Measurements from ENCODE around the gene PHF10.

DNA sequence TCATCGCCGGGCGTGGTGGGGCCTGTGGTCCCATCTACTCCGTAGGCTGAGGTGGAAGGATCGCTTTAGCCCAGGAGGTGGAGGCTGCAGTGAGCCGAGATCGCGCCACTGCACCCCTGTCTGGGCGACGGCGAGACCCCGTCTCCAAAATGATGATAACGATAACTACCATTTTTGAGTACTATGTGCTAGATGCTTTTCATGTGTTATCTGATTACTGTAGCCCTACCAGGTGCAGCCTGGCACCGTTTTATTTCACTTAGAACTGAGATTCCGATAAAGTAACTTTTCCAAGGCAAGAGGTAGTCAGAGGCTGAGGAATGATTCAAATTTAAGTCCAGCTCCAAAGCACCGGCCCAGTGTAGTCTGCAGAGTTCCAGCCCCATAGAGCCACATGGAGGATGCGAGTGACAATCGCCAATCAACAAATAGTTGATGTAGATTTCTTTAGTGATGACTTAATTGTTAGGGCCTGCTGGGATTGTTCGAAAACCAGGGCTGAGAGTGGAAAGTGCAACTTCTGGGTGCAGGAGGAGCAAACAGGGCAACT lies 27.8 kb upstream of the PHF10 start:
- TF ChIP-seq, protein P1, sequence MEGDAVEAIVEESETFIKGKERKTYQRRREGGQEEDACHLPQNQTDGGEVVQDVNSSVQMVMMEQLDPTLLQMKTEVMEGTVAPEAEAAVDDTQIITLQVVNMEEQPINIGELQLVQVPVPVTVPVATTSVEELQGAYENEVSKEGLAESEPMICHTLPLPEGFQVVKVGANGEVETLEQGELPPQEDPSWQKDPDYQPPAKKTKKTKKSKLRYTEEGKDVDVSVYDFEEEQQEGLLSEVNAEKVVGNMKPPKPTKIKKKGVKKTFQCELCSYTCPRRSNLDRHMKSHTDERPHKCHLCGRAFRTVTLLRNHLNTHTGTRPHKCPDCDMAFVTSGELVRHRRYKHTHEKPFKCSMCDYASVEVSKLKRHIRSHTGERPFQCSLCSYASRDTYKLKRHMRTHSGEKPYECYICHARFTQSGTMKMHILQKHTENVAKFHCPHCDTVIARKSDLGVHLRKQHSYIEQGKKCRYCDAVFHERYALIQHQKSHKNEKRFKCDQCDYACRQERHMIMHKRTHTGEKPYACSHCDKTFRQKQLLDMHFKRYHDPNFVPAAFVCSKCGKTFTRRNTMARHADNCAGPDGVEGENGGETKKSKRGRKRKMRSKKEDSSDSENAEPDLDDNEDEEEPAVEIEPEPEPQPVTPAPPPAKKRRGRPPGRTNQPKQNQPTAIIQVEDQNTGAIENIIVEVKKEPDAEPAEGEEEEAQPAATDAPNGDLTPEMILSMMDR (IDR thresholded peaks at IDR 0.05): no peak
- no peak for TF ChIP-seq POLR2A (IDR thresholded peaks at IDR 0.05)

Measured in uterus (tissue), 2 donors.